HL-60 (cell line): ENCODE measurements around the gene C17orf67.
"Not testable (repeated sequence)": the region's sequence is repeated elsewhere in the genome, so short reads cannot be mapped to it uniquely, and the experiment has no call there.

Experiments
- DNase-seq, 2 experiments: peaks; one replicate each; pipeline ENCODE4 v3.0.0-alpha.2; 2010 to 2020; ENCODE audit warnings: low read depth in 1 of 2, low spot score in 1 of 2
- H3K27ac ChIP-seq: fragments of 250-450 bp; sonication (Bioruptor Pico); replicated peaks from 2 replicates; pipeline ENCODE4 v1.5.1; 2020; ENCODE audit warnings: mild to moderate bottlenecking, moderate library complexity
- H3K27me3 ChIP-seq: fragments of 250-450 bp; sonication (Bioruptor Pico); 2 replicates; pipeline ENCODE4 v1.5.1; 2021; ENCODE audit warnings: mild to moderate bottlenecking, moderate library complexity; ENCODE audit not compliant: insufficient read depth, poor library complexity, severe bottlenecking
- H3K4me3 ChIP-seq: replicated peaks from 2 replicates; pipeline ENCODE4 v1.5.1; 2011; ENCODE audit warnings: mild to moderate bottlenecking, control low read depth, low read length; ENCODE audit not compliant: insufficient read depth
- GABPA ChIP-seq: IDR thresholded peaks from 2 replicates; pipeline ENCODE4 v1.6.1; 2012; ENCODE audit warnings: low read depth
- POLR2AphosphoS5 ChIP-seq: IDR thresholded peaks from 2 replicates; pipeline ENCODE4 v1.6.1; 2012; ENCODE audit warnings: low read depth
- SPI1 ChIP-seq: IDR thresholded peaks from 2 replicates; pipeline ENCODE4 v1.6.1; 2012; ENCODE audit warnings: low read depth, mild to moderate bottlenecking, borderline replicate concordance
- TF ChIP-seq, protein P1 (sequence below): IDR thresholded peaks from 2 replicates; pipeline ENCODE4 v1.6.1; 2012; ENCODE audit warnings: low read depth; ENCODE audit not compliant: insufficient replicate concordance
- TF ChIP-seq, protein P2 (sequence below): IDR thresholded peaks from one replicate; pipeline ENCODE4 v1.5.1; 2011; ENCODE audit warnings: low read length, control low read depth, inconsistent platforms; ENCODE audit not compliant: insufficient read depth

The C17orf67 gene

DNA sequence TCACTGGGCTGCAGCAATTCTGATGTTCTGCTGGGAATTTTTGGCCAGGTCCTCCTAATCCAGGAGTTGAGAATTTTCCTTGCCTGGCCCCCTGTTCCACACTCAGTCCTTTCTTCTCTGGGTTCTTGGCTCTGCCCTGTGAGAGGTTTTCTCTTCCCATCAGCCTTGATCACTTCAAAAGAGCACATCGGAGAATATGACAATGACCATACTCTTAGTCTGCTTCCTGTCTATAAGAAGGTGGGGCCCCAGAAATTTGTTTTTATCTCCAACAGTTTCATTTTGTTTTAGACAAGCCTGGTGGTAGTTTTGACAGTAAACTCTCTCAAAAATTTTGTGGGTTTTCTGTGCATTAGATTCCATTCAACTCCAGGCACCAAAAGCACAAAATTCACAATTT, 70.7 kb downstream of the C17orf67 start:
- no peak for DNase-seq

DNA sequence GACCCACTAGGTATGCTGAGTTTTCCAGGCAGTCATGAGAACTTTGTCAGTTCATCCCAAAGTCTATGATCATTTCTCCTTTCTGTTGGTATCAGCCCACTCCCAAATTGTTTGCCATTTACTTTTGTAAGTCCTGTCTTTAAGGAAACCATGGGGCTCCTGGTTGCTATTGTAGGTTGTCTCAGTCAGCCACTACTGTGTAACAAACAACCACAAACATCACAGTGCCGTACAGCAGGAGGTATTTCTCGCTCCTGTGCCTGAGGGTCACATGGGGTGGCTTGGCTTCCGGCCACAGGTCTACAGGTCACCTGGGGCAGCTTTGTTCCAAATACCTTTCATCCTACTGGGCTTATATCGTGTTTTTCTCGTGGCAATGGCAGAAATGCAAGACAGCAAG, 71.6 kb downstream of the C17orf67 start:
- Histone ChIP-seq H3K4me3 (no peak overlapping the region), H3K27me3 (no peaks in the 10 kb centered on the region), H3K27ac (no peak overlapping the region)
- no peak for DNase-seq
- TF ChIP-seq, protein P1, sequence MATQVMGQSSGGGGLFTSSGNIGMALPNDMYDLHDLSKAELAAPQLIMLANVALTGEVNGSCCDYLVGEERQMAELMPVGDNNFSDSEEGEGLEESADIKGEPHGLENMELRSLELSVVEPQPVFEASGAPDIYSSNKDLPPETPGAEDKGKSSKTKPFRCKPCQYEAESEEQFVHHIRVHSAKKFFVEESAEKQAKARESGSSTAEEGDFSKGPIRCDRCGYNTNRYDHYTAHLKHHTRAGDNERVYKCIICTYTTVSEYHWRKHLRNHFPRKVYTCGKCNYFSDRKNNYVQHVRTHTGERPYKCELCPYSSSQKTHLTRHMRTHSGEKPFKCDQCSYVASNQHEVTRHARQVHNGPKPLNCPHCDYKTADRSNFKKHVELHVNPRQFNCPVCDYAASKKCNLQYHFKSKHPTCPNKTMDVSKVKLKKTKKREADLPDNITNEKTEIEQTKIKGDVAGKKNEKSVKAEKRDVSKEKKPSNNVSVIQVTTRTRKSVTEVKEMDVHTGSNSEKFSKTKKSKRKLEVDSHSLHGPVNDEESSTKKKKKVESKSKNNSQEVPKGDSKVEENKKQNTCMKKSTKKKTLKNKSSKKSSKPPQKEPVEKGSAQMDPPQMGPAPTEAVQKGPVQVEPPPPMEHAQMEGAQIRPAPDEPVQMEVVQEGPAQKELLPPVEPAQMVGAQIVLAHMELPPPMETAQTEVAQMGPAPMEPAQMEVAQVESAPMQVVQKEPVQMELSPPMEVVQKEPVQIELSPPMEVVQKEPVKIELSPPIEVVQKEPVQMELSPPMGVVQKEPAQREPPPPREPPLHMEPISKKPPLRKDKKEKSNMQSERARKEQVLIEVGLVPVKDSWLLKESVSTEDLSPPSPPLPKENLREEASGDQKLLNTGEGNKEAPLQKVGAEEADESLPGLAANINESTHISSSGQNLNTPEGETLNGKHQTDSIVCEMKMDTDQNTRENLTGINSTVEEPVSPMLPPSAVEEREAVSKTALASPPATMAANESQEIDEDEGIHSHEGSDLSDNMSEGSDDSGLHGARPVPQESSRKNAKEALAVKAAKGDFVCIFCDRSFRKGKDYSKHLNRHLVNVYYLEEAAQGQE = no peak
- TF ChIP-seq SPI1 = no peak
- TF ChIP-seq, protein P2, sequence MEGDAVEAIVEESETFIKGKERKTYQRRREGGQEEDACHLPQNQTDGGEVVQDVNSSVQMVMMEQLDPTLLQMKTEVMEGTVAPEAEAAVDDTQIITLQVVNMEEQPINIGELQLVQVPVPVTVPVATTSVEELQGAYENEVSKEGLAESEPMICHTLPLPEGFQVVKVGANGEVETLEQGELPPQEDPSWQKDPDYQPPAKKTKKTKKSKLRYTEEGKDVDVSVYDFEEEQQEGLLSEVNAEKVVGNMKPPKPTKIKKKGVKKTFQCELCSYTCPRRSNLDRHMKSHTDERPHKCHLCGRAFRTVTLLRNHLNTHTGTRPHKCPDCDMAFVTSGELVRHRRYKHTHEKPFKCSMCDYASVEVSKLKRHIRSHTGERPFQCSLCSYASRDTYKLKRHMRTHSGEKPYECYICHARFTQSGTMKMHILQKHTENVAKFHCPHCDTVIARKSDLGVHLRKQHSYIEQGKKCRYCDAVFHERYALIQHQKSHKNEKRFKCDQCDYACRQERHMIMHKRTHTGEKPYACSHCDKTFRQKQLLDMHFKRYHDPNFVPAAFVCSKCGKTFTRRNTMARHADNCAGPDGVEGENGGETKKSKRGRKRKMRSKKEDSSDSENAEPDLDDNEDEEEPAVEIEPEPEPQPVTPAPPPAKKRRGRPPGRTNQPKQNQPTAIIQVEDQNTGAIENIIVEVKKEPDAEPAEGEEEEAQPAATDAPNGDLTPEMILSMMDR = no peak
- no peak for TF ChIP-seq GABPA
- no peak for TF ChIP-seq POLR2AphosphoS5

More for the DNA sequence above, 70.7 kb downstream of the C17orf67 start:
- H3K27me3 ChIP-seq = no peaks in the 10 kb centered on the region
- TF ChIP-seq, protein P1 = no peak
- TF ChIP-seq SPI1 (no peak), GABPA (no peak), POLR2AphosphoS5 (no peak)
- TF ChIP-seq, protein P2 = no peak
- H3K27ac ChIP-seq = no peak overlapping the region
- no peak overlapping the region for H3K4me3 ChIP-seq

DNA sequence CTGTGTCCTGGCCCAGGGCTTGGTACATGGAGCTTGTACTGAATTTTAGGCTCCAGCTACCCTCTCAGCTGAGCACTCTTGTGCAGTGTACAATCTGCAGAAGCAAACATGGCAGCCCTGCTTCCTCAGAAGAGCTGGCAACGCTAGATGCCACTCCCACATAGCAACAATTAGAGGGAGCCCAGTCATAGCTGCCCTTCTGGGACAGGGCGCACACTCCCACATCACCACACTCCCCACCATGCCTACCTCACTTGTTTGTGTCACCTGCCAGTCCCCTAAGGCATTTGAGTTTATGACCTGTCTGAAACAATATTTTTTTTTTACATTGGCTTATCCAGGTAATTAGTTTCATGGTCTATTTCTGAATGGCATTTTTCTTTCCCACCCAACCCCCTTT, 72.3 kb downstream of the C17orf67 start:
- no peak overlapping the region for H3K27ac ChIP-seq
- no peak overlapping the region for H3K4me3 ChIP-seq
- TF ChIP-seq SPI1 = no peak
- DNase-seq = no peak
- no peaks in the 10 kb centered on the region for H3K27me3 ChIP-seq

DNA sequence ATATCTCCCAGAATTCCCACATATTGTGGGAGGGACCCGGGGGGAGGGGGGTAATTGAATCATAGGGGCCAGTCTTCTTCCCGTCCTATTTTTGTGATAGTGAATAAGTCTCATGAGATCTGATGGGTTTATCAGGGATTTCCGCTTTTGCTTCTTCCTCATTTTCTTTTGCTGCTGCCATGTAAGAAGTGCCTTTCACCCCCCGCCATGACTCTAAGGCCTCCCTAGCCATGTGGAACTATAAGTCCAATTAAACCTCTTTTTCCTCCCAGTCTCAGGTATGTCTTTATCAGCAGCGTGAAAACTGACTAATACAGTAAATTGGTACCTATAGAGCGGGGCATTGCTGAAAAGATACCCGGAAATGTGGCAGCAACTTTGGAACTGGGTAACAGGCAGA, 76.1 kb downstream of the C17orf67 start:
- not testable (repeated sequence) for H3K27ac ChIP-seq, DNase-seq, H3K27me3 ChIP-seq, H3K4me3 ChIP-seq

DNA sequence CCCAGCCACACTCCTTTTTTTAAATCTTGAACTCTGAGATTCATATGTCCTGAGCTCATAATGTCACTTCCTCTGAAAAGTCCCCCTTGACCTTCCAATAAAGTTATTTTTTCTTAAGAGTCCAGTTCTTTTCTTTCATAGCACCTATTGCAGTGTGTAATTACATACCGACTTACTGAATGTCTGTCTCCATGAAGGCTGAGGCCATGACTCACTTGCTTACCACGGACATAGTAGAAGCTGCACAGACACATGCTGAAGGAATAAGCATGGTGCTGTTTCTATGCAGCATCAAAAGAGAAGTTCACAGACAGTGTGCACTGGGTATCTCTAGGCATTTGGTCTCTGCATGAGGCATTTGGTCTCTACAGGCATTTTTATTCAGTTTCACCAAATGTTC, 77.2 kb downstream of the C17orf67 start:
- DNase-seq = no peak
- Histone ChIP-seq H3K27me3 (no peaks in the 10 kb centered on the region), H3K4me3 (no peak overlapping the region), H3K27ac (no peak overlapping the region)
- TF ChIP-seq POLR2AphosphoS5 (no peak), GABPA (no peak), SPI1 (no peak)
- TF ChIP-seq, protein P2 = no peak
- TF ChIP-seq, protein P1 = no peak
